DMS153 treated with DMSO at 0.1 percent for 48 hours (cell line): ENCODE results near the gene BSG.

Experiments
- DNase-seq: peaks from one replicate; lab custom pipeline; 2025; ENCODE audit not compliant: unreplicated experiment; lab: John Stamatoyannopoulos, UW

The BSG gene

GRCh38 chr19:570937-571565 is 1.3 kb upstream of the BSG start:
- no peak for DNase-seq

GRCh38 chr19:571566-571974 is 826 bp upstream of the BSG start:
- DNase-seq = no peak

GRCh38 chr19:572743-573518 is 535 bp downstream of the BSG start:
- DNase-seq = no peak

- no peak for DNase-seq
Observed at GRCh38 chr19:573519-573825, 1.1 kb downstream of the BSG start.

- DNase-seq = no peak
Observed at GRCh38 chr19:574658-575526, 2.5 kb downstream of the BSG start.

- DNase-seq = no peak
Observed at GRCh38 chr19:575527-576506, 3.4 kb downstream of the BSG start.

GRCh38 chr19:576768-577438 is 4.5 kb downstream of the BSG start:
- DNase-seq = no peak

- DNase-seq = no peak
Observed at GRCh38 chr19:577439-578392, 5.3 kb downstream of the BSG start.

- DNase-seq = no peak
Observed at GRCh38 chr19:579111-579841, 6.9 kb downstream of the BSG start.

GRCh38 chr19:579842-580155 is 7.4 kb downstream of the BSG start:
- no peak for DNase-seq

- DNase-seq = no peak
Observed at GRCh38 chr19:580274-580835, 8.0 kb downstream of the BSG start.

- DNase-seq = no peak
Observed at GRCh38 chr19:581399-582111, 9.2 kb downstream of the BSG start.

GRCh38 chr19:582497-583197 is 10.3 kb downstream of the BSG start:
- DNase-seq = no peak

GRCh38 chr19:583198-583967 is 11.0 kb downstream of the BSG start:
- no peak for DNase-seq

- DNase-seq = no peak
Observed at GRCh38 chr19:583968-584239, 11.5 kb downstream of the BSG start.

GRCh38 chr19:584240-585001 is 12.0 kb downstream of the BSG start:
- DNase-seq = no peak
